ENCODE data around the gene CXorf38.
"Not testable (repeated sequence)": the region's sequence is repeated elsewhere in the genome, so short reads cannot be mapped to it uniquely, and the experiment has no call there.

Gene CXorf38

GRCh38 chrX:40582811-40583210, 64.5 kb downstream of the CXorf38 start:
- no peak for DNase-seq (ENCODE audit: extremely low spot score)
- no peak for TF ChIP-seq CTCF (IDR thresholded peaks at IDR 0.05; ENCODE audit: control extremely low read depth, extremely low read depth, low read depth, missing control alignments)
- ChIA-PET POLR2A (no interaction called here), CTCF (no interaction called here)

GRCh38 chrX:40582178-40582577, 65.2 kb downstream of the CXorf38 start:
- POLR2A ChIA-PET; DNase-seq (ENCODE audit: extremely low spot score); CTCF ChIA-PET: not testable (repeated sequence)

GRCh38 chrX:40581336-40581920, 65.9 kb downstream of the CXorf38 start:
- TF ChIP-seq CTCF (IDR thresholded peaks at IDR 0.05; ENCODE audit: control extremely low read depth, extremely low read depth, low read depth, missing control alignments): no peak
- CTCF ChIA-PET: interaction anchor here (0.8 kb wide), 1 partner anchor 10 kb away, joined by 4 read pairs; no protein-coding TSS in a partner anchor
- no peak for DNase-seq (ENCODE audit: extremely low spot score)
- POLR2A ChIA-PET: no interaction called here

- DNase-seq (ENCODE audit: extremely low spot score): peak; percentile 87
- ChIA-PET POLR2A (no interaction called here), CTCF (interaction anchor here (0.8 to 1.2 kb wide), 2 partner anchors 9 to 36 kb away, joined by 4 to 5 read pairs; no protein-coding TSS in a partner anchor)
- TF ChIP-seq CTCF (IDR thresholded peaks at IDR 0.05; ENCODE audit: control extremely low read depth, extremely low read depth, low read depth, missing control alignments): no peak
Observed at GRCh38 chrX:40580537-40581335, 66.6 kb downstream of the CXorf38 start, which contains the start of gene ATP6AP2. Gene ATP6AP2 (plus strand): TSS chrX:40580970. CDS start chrX:40581066, 96 bp downstream.

GRCh38 chrX:40579900-40580536, 67.3 kb downstream of the CXorf38 start:
- ChIA-PET CTCF (interaction anchor here (1.2 kb wide), 1 partner anchor 36 kb away, joined by 5 read pairs; no protein-coding TSS in a partner anchor), POLR2A (no interaction called here)
- no peak for DNase-seq (ENCODE audit: extremely low spot score)
- no peak for TF ChIP-seq CTCF (IDR thresholded peaks at IDR 0.05; ENCODE audit: control extremely low read depth, extremely low read depth, low read depth, missing control alignments)

GRCh38 chrX:40579141-40579540, 68.2 kb downstream of the CXorf38 start:
- no peak for TF ChIP-seq CTCF (IDR thresholded peaks at IDR 0.05; ENCODE audit: control extremely low read depth, extremely low read depth, low read depth, missing control alignments)
- POLR2A ChIA-PET: no interaction called here
- CTCF ChIA-PET: interaction anchor here (1.2 kb wide), 1 partner anchor 35 kb away, joined by 5 read pairs; no protein-coding TSS in a partner anchor
- no peak for DNase-seq (ENCODE audit: extremely low spot score)
